Pancreas (tissue), 10 donors: ENCODE results near the gene REPIN1. TPM values are rescaled to one million over a fixed set of nuclear protein-coding genes. Genes with fewer than 3 reads are reported as not detected.

Experiments
- ATAC-seq, 4 donors: fragments of 200-7000 bp; cut with Tn5 transposase; one replicate each; pipeline versions ENCODE4 v1.8.0 to v1.9.1; 2020; ENCODE audit warnings: mild to moderate bottlenecking in 4 of 4, moderate library complexity in 4 of 4
- DNase-seq, 6 donors: peaks; one replicate each; pipeline ENCODE4 v3.0.0-alpha.2; 2020
- FAIRE-seq: peaks from 2 replicates; lab custom pipeline; 2012; peaks lifted over from hg19 to GRCh38; lab: Jason Lieb, UNC
- H3K27ac ChIP-seq, 4 donors: fragments of 200-600 bp; sonication (generic); 1 replicate in 3 of 4; 2 replicates in 1 of 4; pipeline versions ENCODE4 v1.5.0 to v1.8.0; 2020
- H3K27me3 ChIP-seq, 4 donors: fragments of 200-600 bp; one replicate each; pipeline ENCODE4 v1.8.0; 2021
- H3K36me3 ChIP-seq, 3 donors: fragments of 200-600 bp; sonication (generic) in 1 of 3; one replicate each; pipeline versions ENCODE4 v1.5.0 to v1.8.0; 2020 to 2021
- H3K4me1 ChIP-seq, 3 donors: fragments of 200-600 bp; one replicate each; pipeline ENCODE4 v1.8.0; 2021
- H3K4me3 ChIP-seq, 4 donors: fragments of 200-600 bp; sonication (generic) in 2 of 4; one replicate each; pipeline versions ENCODE4 v1.5.0 to v1.8.0; 2020 to 2021
- H3K9me3 ChIP-seq, 4 donors: fragments of 200-600 bp; one replicate each; pipeline ENCODE4 v1.8.0; 2021
- CTCF ChIP-seq, 4 donors: fragments of 200-600 bp; sonication (generic) in 3 of 4; IDR thresholded peaks; one replicate each; pipeline versions ENCODE4 v1.5.0 to v1.8.0; 2021; ENCODE audit warnings: antibody characterized with exemption in 4 of 4
- WGBS, 2 donors: extraction: QIAGEN DNeasy Blood & Tissue Kit; methylation state at CpG; one replicate each; pipeline ENCODE4 v1.1.7; 2013; 5-methylcytosine and 5-hydroxymethylcytosine counted together
- intact Hi-C, 3 donors: fragments of 100-400 bp; cut with DNase I; formaldehyde crosslinking; loops; one replicate each; pipeline versions ENCODE4 v1.11.1 to v1.14.2; 2022
- polyA plus RNA-seq, 2 donors: library from polyadenylated mRNA; stranded (reverse); fragments of 200-250 nt; gene quantifications; one replicate each; pipeline ENCODE4 v1.2.3, GENCODE V29; 2013
- total RNA-seq, 6 donors: library from RNA; stranded (reverse); fragmentation: NEBNext Ultra II Directional in 4 of 6; extraction: Animal tissue kit (Norgen Biotek cat#: 25700) in 4 of 6; gene quantifications; one replicate each; pipeline versions ENCODE4 v1.2.1 to v1.2.4, GENCODE V29; 2021 to 2023
- donor health status: healthy with polysubstance abuse.
- donor health status: DM: no; HTN: no; CAD: no; lungs with moderate emphysema.
- donor health status: DM: no; HTN: no; CAD: no.
- donor health status: control.
- donor health status: control.
- donor health status: Bipolar disorder and iron deficiency.
- donor health status: DM: yes; HTN: yes; CAD: no.
- donor health status: DM: no; HTN: no; CAD: no.
- donor health status: DM: no; HTN: no; CAD: no.
- donor health status: DM: yes; HTN: yes; CAD: no.

The REPIN1 gene
- total and polyA plus RNA-seq, 8 donors, result 48.1 to 78.8 (median 63.2) TPM

GRCh38 chr7:150411606-150412005, 43.0 kb downstream of the REPIN1 start:
- no peak for TF ChIP-seq CTCF (IDR thresholded peaks at IDR 0.05)
- DNase-seq (peak in 1 of 6 donors; percentile 40), ATAC-seq (no peak), FAIRE-seq (no peak)
- no peaks in the 10 kb centered on the region for H3K9me3 ChIP-seq
- no peaks in the 10 kb centered on the region for H3K27me3 ChIP-seq
- WGBS, 2 donors, result 86 to 89% methylated on average over 10 to 11 of the region's 11 CpGs
- peaks cover 0 to 11% (median 6%) of the 10 kb centered on the region in 3 donors for H3K4me1 ChIP-seq
- no peak overlapping the region for H3K27ac ChIP-seq
- H3K4me3 ChIP-seq, result no peak overlapping the region
- intact Hi-C loops, result no loop called here
- H3K36me3 ChIP-seq, result peaks cover 0 to 7% (median 0%) of the 10 kb centered on the region in 3 donors

GRCh38 chr7:150412016-150412415, 43.4 kb downstream of the REPIN1 start:
- Histone ChIP-seq H3K27ac (no peak overlapping the region), H3K4me1 (peaks cover 0 to 7% (median 4%) of the 10 kb centered on the region in 3 donors), H3K36me3 (peaks cover 0 to 7% (median 0%) of the 10 kb centered on the region in 3 donors), H3K9me3 (no peaks in the 10 kb centered on the region), H3K4me3 (no peak overlapping the region), H3K27me3 (no peaks in the 10 kb centered on the region)
- 92 to 95% methylated on average over 10 to 11 of the region's 11 CpGs for WGBS, 2 donors
- ATAC-seq (no peak), DNase-seq (peak in 1 of 6 donors; percentile 38), FAIRE-seq (no peak)
- intact Hi-C loops, result no loop called here
- no peak for TF ChIP-seq CTCF (IDR thresholded peaks at IDR 0.05)

GRCh38 chr7:150412518-150413488, 44.2 kb downstream of the REPIN1 start:
- 84 to 85% methylated on average over 37 of the region's 37 CpGs for WGBS, 2 donors
- no peak for ATAC-seq
- Histone ChIP-seq H3K9me3 (no peaks in the 10 kb centered on the region), H3K27me3 (no peaks in the 10 kb centered on the region), H3K27ac (no peak overlapping the region), H3K4me1 (no peaks in the 10 kb centered on the region), H3K36me3 (peaks cover 0 to 7% (median 0%) of the 10 kb centered on the region in 3 donors), H3K4me3 (no peak overlapping the region)
- intact Hi-C loops, result no loop called here
- peak in 2 of 6 donors; percentile 42 to 57 for DNase-seq
- TF ChIP-seq CTCF (IDR thresholded peaks at IDR 0.05), result no peak
- no peak for FAIRE-seq

GRCh38 chr7:150413640-150414081, 45.0 kb downstream of the REPIN1 start:
- H3K36me3 ChIP-seq, result peaks cover 0 to 7% (median 0%) of the 10 kb centered on the region in 3 donors
- intact Hi-C loops, result no loop called here
- H3K4me3 ChIP-seq, result no peak overlapping the region
- no peaks in the 10 kb centered on the region for H3K27me3 ChIP-seq
- DNase-seq (peak in 2 of 6 donors; percentile 33 to 45), ATAC-seq (no peak), FAIRE-seq (no peak)
- no peak overlapping the region for H3K27ac ChIP-seq
- H3K9me3 ChIP-seq, result no peaks in the 10 kb centered on the region
- WGBS, 2 donors, result 91% methylated on average over 11 of the region's 11 CpGs
- TF ChIP-seq CTCF (IDR thresholded peaks at IDR 0.05), result no peak
- H3K4me1 ChIP-seq, result no peaks in the 10 kb centered on the region
